GM21381 (cell line): ENCODE measurements around the gene FAT4.

Experiments
- ATAC-seq: cut with Tn5 transposase; IDR thresholded peaks from one replicate; pipeline ENCODE4 v1.9.1; 2021; ENCODE audit warnings: mild to moderate bottlenecking, moderate library complexity; ENCODE audit not compliant: unreplicated experiment

The FAT4 gene

DNA sequence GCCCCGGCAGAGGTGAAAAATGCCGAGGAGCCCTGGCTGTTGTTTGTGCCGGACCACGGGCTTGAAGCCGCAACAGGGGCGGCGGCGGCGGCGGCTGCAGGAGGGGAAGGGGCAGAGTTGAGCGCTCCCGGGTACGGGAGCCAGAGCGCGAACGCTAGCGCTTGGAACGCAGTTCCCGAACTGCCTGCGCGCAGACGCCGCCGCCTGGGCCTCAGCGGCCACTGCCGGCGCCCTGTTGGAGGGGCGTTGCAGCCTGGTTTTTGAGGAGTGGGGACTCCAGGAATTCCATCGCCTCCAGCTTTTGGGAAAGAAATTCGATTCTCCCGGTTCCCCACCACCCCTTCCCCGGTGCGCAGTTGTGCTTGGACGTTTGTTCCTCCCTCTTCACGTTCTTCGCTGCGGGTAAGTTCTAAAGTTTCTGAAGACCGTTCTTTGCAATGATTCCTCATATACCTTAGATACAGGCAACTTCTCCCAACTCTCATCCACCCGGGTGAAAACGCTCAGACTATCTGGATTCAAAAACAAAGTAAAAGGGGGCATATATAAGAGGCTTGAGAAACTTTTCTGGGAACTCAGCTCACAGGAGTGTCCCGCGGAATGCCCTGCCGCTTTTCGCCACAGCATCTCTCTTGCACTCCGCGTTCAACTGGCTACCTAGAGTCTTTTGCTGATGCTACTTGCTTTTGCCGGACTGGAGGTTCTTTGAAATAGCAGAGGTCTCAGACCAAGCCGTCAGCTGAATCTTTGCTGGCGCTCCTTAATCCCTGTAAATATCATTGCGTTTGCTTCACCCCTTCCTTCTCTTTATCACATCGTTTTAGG is 1.0 kb downstream of the FAT4 start:
- ATAC-seq = no peak

DNA sequence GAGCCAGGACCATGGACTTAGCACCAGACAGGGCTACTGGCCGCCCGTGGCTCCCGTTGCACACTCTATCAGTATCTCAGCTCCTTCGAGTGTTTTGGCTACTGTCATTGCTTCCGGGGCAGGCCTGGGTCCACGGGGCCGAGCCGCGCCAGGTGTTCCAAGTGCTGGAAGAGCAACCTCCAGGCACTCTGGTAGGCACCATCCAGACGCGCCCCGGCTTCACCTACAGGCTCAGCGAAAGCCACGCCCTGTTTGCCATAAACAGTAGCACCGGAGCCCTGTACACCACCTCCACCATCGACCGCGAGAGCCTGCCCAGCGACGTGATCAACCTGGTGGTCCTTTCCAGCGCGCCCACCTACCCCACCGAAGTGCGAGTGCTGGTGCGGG is 1.6 kb downstream of the FAT4 start:
- ATAC-seq = no peak

DNA sequence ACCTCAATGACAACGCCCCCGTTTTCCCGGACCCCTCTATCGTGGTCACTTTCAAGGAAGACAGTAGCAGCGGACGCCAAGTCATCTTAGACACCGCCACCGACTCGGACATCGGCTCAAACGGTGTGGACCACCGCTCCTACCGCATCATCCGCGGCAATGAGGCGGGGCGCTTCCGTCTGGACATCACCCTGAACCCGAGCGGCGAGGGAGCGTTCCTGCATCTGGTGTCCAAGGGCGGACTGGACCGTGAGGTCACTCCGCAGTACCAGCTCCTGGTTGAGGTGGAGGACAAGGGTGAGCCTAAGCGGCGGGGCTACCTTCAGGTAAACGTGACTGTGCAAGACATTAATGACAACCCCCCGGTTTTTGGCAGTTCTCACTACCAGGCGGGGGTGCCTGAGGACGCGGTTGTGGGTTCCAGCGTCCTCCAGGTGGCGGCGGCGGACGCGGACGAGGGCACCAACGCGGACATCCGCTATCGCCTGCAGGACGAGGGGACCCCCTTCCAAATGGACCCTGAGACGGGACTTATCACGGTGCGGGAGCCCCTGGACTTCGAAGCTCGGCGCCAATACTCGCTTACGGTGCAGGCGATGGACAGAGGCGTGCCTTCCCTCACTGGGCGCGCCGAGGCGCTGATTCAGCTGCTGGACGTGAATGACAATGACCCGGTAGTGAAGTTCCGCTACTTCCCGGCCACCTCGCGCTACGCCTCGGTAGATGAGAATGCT is 2.2 kb downstream of the FAT4 start:
- ATAC-seq = no peak

DNA sequence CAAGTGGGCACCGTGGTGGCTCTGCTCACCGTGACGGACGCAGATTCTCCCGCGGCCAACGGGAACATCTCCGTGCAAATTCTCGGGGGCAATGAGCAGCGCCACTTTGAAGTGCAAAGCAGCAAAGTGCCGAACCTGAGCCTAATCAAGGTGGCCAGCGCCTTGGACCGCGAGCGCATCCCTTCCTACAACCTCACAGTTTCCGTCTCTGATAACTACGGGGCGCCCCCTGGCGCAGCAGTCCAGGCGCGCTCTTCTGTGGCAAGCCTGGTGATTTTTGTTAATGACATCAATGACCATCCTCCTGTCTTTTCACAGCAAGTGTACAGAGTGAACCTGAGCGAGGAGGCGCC is 2.7 kb downstream of the FAT4 start:
- no peak for ATAC-seq

DNA sequence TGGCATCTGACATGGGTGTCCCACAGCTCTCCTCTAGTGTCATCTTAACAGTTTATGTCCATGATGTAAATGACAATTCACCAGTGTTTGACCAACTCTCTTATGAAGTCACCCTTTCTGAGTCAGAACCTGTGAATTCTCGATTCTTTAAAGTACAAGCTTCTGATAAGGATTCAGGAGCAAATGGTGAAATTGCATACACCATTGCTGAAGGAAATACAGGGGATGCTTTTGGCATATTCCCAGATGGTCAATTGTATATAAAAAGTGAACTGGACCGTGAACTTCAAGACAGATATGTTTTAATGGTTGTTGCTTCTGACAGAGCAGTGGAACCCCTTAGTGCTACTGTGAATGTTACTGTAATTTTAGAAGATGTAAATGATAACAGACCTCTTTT is 4.6 kb downstream of the FAT4 start:
- no peak for ATAC-seq

DNA sequence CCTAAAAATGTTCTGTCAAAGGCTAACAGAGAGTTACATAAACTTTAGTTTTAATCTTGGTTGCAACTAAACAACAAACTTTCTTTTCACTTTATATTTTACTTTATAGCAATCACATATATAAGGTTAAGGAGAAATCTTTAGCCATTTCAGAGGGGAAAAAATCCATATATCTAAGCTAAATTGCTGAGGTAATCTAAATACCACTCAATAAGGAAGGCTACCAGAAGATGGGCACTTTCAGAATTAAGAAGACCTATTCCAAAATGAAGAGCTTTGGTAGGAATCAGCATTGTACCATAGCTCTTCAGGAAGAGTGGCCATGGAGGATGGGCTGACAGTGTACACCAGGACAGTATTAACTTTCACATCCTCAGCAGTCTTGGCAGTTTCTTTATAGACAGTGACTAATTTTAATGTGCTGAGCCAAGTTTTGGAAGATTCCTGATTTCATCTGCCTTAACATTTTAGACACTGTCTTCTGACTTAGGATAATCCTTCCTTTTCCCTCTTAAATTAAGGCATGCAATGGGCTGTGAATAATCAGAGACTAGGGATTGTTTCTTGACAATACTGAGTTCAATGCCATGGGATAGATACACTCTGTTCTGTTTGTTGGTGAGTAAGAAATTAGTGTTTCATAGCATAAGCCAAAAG is 7.1 kb downstream of the FAT4 start:
- no peak for ATAC-seq

DNA sequence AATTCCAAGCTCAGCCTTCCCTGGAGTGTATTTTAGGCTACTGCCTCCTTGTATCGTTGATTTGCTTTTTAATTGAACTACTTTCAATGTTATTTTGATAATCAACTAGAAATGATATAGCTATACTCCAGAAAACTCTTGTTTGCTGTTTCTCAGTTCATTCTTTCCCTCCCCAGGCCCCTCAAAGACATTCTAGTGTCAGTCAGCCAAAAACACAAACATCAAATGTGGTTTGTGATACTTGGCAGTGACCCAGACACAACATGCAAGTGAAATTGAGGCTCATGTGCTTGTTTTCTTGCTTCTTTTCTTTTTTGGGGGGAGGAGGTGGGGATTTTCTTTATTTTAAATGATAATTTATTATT is 7.6 kb downstream of the FAT4 start:
- no peak for ATAC-seq

DNA sequence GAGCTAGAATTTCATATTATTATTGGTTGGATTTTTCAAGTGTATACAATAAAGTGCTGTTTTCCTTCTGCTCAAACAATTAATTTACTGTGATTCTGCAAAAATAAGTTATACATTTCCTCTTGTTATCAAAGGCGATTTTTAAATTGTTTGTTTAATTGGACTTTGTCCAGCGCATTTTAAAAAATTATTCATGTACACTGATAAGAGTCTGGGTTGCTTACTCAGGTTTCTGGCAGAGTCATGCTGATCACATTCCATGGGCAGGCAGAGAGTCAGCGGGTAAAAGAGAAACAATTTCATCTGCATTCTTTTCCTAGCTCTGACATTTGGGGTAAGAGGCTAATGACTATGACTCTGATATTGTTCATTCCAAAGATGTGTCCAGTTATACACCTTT is 8.9 kb downstream of the FAT4 start:
- ATAC-seq = no peak

DNA sequence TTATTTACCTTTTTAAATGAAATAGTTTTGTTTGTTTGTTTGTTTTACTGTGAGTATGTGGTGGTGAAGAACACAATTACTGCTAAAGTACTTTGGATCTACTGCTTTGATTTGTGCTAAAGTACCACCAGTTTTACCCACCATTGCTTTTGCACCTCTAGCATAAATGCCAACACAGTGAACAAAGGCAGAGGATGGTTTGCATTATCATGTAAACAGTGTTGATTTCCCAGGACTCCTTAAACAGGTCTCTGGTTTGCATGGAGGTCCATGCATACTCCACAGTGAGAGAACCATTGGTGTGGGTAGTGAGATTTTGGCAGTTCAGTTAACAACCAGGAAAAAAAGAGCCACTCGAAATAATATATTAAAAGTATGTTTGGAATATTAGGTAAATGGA is 11.0 kb downstream of the FAT4 start:
- ATAC-seq = no peak

DNA sequence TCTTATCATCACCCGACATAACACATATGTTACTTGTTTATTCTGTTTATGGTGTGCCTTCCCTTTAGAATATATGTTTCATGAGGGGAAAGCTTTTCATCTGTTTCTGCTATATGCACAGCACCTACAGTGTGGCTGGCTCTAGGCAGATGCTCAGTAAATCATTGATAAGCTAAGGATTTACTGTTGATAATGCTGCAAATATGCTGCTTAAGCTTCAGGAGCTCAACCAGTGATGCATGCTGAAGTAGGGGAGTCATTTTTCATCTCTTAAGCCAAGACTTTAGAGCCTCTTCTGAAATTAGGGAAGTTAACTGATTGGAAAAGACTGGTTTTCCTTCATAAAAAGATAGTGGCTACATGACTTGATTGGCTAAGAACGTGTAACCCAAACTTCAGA is 16.4 kb downstream of the FAT4 start:
- ATAC-seq = no peak

DNA sequence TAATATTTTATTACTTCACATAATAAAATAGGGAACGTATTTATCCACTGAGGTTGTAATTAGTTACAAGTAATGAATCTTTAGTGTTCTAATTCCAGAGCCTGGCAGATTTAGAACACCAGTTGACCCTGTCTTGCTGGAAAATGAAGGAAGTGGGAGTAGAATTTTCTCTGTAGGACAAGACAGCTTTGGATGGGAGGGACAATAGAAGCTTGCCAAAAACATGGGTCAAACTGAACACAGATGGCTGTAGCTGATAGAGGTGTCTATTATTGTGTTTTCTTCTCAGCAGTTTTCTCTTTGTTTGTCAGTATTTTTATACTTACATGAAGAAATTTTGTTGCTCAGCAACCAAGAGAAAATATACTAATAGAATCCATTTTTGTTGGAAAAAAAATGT is 20.2 kb downstream of the FAT4 start:
- no peak for ATAC-seq

DNA sequence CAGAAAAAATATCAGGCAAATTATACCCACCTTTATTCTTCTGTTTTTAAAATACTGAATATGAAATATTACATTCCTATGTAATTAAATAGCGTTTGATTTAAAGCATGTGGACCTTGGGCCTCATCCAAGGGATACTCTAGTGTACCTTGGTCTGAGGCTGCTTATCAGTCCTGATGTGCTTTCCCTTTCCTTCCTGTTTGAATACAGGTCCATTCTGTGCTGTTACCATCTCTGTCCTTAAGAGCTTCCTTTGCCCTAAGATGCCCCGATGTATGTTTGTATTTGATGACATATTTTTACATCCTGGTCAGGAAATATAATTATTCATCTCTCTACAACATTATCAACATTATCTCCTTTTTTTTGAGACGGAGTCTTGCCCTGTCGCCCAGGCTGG is 24.1 kb downstream of the FAT4 start:
- ATAC-seq = no peak

DNA sequence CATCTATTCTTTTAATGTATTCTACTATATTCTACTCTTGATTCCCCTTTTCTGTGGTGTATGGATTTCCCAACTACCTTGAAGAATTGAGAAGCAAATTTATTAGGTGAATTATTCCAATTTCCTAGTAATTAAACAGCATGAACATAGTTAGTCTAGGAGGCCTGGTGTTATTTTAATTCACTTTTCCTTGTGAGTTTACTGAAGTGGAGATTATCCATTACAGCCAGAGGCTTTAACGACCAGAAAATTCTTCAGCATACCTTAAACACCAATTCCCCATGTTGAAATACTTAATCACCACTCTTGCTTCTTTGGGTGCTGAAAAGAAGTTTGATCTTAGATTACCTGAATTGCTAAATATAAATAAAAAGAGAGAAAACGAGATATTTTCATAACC is 29.4 kb downstream of the FAT4 start:
- ATAC-seq = no peak

DNA sequence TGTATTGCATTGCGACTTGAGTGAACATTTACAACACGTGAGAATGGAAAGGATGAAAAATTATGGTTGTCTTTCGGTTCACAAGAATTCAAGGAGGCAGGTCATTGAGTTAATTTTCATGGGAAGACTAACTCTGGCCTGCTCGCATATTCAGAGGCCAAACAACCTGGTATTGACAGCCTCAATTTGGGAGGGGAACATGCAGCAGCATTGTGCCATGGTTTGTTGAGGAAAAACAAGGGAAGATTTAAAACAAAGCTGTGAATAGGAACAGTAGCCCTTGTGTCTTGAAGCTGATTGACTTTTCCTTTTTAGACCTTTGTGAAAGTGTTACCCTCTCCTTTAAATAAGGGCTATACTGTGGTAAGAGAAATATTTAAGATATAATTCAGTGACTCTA is 31.9 kb downstream of the FAT4 start:
- ATAC-seq = no peak

DNA sequence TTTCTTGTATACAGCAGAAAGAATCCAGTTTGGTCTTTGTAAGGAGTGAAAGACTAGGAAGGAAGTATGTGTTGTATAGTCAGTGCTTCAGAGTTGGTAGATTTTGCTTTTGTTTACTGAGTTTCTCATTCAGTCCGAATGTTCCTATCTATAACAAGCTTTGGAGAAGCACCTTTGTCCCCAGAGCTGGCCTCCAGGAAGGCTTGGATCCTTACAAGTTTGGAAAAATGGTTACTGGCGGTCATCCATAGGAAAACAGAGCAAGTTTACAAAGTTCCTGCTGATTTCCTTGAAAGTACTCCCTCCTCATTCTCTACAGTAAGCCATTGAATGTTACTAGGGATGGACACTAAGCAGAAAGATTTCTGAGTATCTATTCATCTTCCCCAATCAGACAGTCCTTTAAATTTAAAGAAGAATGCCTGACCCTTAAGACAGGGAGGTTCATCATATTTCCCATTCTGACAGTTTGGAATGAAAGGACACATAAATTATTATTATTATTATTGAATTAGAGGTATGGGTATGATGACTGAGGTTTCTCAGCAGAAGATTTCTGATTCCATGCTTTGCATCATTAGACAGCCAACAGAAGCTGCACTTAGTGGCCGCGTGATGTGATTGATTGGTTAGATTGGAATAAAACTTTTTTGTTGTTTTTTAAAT is 35.8 kb downstream of the FAT4 start:
- no peak for ATAC-seq

DNA sequence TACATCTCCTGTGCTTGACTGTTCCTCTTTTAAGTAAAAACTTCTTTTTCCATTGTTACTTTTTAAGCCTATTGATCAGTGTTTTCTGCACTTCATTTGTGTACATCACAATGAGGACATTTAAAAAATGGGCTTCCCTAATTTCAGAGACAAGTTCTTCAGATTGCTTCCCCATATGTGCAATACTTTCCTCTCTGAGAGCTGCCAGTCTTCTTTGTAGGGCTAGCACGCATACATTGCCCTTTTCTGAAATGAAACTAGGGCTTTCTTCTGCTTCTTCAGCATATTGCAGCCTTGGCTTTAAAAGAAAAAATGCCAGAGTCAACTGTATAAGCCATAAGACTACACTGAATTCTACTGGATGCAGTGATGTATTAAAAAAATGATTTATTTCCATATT is 37.8 kb downstream of the FAT4 start:
- ATAC-seq = no peak

DNA sequence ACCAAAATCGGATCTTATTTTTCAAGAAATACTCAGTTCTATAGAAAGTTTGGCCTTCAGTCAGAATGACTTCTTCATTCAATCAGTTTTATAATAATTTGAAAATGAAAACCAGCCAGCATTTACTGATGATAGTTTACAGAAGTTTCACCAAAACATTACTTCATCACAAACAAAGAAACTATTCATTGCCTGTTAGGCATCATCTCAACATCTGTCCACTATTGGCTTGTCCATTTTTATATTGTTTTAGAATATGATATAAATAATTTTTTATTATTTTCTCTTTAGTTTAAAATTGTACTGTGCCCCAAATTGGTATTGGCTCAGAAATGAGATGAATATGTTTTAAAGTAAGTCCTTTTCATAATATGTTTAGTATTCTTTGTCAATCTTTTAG is 38.4 kb downstream of the FAT4 start:
- no peak for ATAC-seq

DNA sequence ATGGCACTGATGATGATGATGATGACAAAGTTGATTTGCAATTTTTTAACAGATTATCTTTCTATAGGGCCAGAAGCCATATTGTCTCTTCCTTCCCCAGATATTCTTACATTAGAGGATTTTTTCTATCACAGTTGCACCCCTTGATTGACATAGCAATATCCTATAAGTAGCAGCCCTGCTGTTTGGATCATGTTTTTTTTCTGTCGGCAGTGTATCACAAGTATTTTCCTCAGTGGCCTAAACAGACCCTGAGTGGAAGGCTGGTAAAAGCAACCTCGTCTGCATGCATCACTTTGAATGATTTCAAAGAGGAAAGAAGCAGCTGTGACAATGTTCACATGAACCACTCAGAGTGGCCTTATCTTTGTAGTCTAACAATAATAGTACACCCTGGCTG is 41.0 kb downstream of the FAT4 start:
- ATAC-seq = no peak

DNA sequence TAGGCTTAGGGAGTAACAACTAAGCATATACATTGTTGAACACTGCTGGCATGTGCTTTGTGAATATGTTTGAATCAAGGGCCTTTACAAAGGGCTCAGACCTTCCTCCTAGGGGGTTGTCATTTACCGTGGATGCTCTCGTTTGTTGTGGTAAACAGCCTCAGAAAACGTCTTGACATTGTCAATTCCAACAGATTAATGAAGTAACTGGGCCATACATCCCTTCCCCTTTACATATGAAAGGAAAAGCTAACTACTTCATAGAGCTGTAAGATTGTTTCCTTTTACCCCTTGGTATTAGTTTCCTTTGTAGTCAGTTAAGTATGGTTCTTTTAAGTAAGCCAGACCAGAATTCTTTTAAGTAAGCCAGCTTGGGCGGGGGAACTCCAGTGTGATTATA is 42.9 kb downstream of the FAT4 start:
- no peak for ATAC-seq

DNA sequence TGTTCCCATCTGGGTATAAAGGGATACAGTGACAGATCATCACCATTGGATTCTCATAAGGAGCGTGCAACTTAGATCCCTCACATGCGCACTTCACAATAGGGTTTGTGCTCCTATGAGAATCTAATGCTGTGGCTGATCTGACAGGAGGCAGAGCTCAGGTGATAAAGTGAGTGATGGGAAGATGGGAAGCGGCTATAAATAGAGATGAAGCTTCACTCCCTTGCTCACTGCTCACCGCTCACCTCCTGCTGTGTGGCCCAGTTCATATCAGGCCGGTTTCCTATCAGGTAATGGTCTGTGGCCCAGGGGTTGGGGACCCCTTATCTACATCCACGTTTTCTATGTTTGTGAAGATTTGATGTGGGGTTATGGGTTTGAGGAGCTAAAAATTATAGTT is 43.7 kb downstream of the FAT4 start:
- no peak for ATAC-seq

DNA sequence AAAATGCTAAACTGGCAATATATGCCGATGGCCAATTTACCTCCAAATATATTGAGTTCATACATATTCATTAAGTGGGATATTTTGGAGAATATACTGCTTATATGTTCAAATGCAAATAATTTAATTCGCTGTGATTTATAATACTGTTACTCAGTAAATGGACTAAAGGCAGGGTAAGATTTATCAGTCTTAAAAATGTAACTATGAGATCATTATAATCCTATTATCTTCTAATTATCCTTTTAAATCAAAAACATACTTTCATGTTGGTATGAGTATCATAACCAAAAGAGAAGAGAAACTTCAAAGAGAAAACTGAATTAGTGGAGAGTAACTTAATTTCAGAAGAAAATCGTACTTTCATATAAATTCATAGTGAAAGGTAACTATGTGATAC is 44.6 kb downstream of the FAT4 start:
- no peak for ATAC-seq
